ENCODE data around the gene F10. TPM values are rescaled to one million over a fixed set of nuclear protein-coding genes. Genes with fewer than 3 reads are reported as not detected.

Gene F10
- total and polyA plus RNA-seq, 2 experiments from 2014 or later: 143 to 148 TPM

DNA sequence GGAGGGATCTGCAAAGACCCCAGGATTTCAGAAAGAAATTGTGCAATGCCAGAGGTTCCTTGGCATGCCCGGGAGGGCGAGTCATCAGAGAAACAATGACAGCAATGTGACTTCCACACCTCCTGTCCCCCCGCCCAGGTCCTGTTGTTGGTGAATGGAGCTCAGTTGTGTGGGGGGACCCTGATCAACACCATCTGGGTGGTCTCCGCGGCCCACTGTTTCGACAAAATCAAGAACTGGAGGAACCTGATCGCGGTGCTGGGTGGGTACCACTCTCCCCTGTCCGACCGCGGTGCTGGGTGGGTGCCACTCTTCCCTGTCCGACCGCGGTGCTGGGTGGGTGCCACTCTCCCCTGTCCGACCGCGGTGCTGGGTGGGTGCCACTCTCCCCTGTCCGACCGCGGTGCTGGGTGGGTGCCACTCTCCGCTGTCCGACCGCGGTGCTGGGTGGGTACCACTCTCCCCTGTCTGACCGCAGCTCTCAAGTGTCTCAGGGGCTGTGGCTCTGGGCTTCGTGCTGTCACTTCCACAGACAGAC lies 5.2 kb upstream of the F10 start:
- TF ChIP-seq EZH2phosphoT487 (IDR thresholded peaks at IDR 0.05; ENCODE audit: low read depth, severe bottlenecking, unreplicated experiment) (no peak), EZH2 (IDR thresholded peaks at IDR 0.05; ENCODE audit: borderline replicate concordance) (no peak)
- TF ChIP-seq, protein P1, sequence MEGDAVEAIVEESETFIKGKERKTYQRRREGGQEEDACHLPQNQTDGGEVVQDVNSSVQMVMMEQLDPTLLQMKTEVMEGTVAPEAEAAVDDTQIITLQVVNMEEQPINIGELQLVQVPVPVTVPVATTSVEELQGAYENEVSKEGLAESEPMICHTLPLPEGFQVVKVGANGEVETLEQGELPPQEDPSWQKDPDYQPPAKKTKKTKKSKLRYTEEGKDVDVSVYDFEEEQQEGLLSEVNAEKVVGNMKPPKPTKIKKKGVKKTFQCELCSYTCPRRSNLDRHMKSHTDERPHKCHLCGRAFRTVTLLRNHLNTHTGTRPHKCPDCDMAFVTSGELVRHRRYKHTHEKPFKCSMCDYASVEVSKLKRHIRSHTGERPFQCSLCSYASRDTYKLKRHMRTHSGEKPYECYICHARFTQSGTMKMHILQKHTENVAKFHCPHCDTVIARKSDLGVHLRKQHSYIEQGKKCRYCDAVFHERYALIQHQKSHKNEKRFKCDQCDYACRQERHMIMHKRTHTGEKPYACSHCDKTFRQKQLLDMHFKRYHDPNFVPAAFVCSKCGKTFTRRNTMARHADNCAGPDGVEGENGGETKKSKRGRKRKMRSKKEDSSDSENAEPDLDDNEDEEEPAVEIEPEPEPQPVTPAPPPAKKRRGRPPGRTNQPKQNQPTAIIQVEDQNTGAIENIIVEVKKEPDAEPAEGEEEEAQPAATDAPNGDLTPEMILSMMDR (IDR thresholded peaks at IDR 0.05; ENCODE audit: poor library complexity): no peak
- Histone ChIP-seq H3K4me3 (no peak overlapping the region), H4K20me1 (ENCODE audit: insufficient read depth, poor library complexity, severe bottlenecking) (no peaks in the 10 kb centered on the region), H2AFZ (no peak overlapping the region), H3K4me1 (ENCODE audit: insufficient read depth) (peaks cover 8% of the 10 kb centered on the region), H3K79me2 (no peaks in the 10 kb centered on the region), H3K27ac (no peak overlapping the region), H3K4me2 (no peak overlapping the region), H3K36me3 (replicated peaks; ENCODE audit: insufficient read depth, low read depth) (no peaks in the 10 kb centered on the region), H3K9me3 (ENCODE audit: low read depth) (no peaks in the 10 kb centered on the region), H3K9me2 (replicated peaks; ENCODE audit: insufficient read depth) (no peaks in the 10 kb centered on the region), H3K27me3 (no peaks in the 10 kb centered on the region)
- 88% methylated on average over 11 of the region's 26 CpGs for WGBS (ENCODE audit: low lambda C conversion rate, missing lambda C conversion rate)
- no peak for DNase-seq (ENCODE audit: low spot score)

- TF ChIP-seq, protein P1 (IDR thresholded peaks at IDR 0.05; ENCODE audit: poor library complexity): no peak
- TF ChIP-seq EZH2phosphoT487 (IDR thresholded peaks at IDR 0.05; ENCODE audit: low read depth, severe bottlenecking, unreplicated experiment) (no peak), EZH2 (IDR thresholded peaks at IDR 0.05; ENCODE audit: borderline replicate concordance) (no peak)
- Histone ChIP-seq H3K27me3 (no peaks in the 10 kb centered on the region), H3K36me3 (replicated peaks; ENCODE audit: insufficient read depth, low read depth) (no peaks in the 10 kb centered on the region), H3K4me1 (ENCODE audit: insufficient read depth) (peaks cover 10% of the 10 kb centered on the region), H3K27ac (no peak overlapping the region), H3K9me2 (replicated peaks; ENCODE audit: insufficient read depth) (no peaks in the 10 kb centered on the region), H4K20me1 (ENCODE audit: insufficient read depth, poor library complexity, severe bottlenecking) (no peaks in the 10 kb centered on the region), H3K4me3 (no peak overlapping the region), H3K79me2 (no peaks in the 10 kb centered on the region), H3K9me3 (ENCODE audit: low read depth) (no peaks in the 10 kb centered on the region), H2AFZ (no peak overlapping the region), H3K4me2 (no peak overlapping the region)
- no peak for DNase-seq (ENCODE audit: low spot score)
- WGBS (ENCODE audit: low lambda C conversion rate, missing lambda C conversion rate): 90% methylated on average over 9 of the region's 9 CpGs
Measured at GRCh38 chr13:113117911-113118260, 4.7 kb upstream of the F10 start.

DNA sequence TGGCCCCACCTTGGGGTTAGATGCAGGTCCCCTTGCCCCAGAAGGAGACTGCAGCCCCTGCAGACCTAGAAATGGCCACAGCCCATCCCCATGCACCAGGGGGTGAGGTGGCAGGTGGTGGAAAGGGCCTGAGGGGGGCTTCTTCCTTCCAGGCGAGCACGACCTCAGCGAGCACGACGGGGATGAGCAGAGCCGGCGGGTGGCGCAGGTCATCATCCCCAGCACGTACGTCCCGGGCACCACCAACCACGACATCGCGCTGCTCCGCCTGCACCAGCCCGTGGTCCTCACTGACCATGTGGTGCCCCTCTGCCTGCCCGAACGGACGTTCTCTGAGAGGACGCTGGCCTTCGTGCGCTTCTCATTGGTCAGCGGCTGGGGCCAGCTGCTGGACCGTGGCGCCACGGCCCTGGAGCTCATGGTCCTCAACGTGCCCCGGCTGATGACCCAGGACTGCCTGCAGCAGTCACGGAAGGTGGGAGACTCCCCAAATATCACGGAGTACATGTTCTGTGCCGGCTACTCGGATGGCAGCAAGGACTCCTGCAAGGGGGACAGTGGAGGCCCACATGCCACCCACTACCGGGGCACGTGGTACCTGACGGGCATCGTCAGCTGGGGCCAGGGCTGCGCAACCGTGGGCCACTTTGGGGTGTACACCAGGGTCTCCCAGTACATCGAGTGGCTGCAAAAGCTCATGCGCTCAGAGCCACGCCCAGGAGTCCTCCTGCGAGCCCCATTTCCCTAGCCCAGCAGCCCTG lies 4.2 kb upstream of the F10 start:
- H3K79me2 ChIP-seq: peaks cover under 1% of the 10 kb centered on the region
- WGBS (ENCODE audit: low lambda C conversion rate, missing lambda C conversion rate): 95% methylated on average over 38 of the region's 42 CpGs
- no peaks in the 10 kb centered on the region for H3K9me3 ChIP-seq (ENCODE audit: low read depth)
- H3K4me3 ChIP-seq: no peak overlapping the region
- DNase-seq (ENCODE audit: low spot score): no peak
- H2AFZ ChIP-seq: no peak overlapping the region
- no peak overlapping the region for H3K4me2 ChIP-seq
- H3K27me3 ChIP-seq: no peaks in the 10 kb centered on the region
- H3K9me2 ChIP-seq (replicated peaks; ENCODE audit: insufficient read depth): no peaks in the 10 kb centered on the region
- TF ChIP-seq, protein P1 (IDR thresholded peaks at IDR 0.05; ENCODE audit: poor library complexity): no peak
- TF ChIP-seq EZH2 (IDR thresholded peaks at IDR 0.05; ENCODE audit: borderline replicate concordance): no peak
- no peak for TF ChIP-seq EZH2phosphoT487 (IDR thresholded peaks at IDR 0.05; ENCODE audit: low read depth, severe bottlenecking, unreplicated experiment)
- no peaks in the 10 kb centered on the region for H3K36me3 ChIP-seq (replicated peaks; ENCODE audit: insufficient read depth, low read depth)
- H4K20me1 ChIP-seq (ENCODE audit: insufficient read depth, poor library complexity, severe bottlenecking): no peaks in the 10 kb centered on the region
- no peak overlapping the region for H3K27ac ChIP-seq
- H3K4me1 ChIP-seq (ENCODE audit: insufficient read depth): peaks cover 16% of the 10 kb centered on the region
